ENCODE measurements around the gene LPIN3. TPM values are rescaled to one million over a fixed set of nuclear protein-coding genes. Genes with fewer than 3 reads are reported as not detected.

Gene LPIN3, protein sequence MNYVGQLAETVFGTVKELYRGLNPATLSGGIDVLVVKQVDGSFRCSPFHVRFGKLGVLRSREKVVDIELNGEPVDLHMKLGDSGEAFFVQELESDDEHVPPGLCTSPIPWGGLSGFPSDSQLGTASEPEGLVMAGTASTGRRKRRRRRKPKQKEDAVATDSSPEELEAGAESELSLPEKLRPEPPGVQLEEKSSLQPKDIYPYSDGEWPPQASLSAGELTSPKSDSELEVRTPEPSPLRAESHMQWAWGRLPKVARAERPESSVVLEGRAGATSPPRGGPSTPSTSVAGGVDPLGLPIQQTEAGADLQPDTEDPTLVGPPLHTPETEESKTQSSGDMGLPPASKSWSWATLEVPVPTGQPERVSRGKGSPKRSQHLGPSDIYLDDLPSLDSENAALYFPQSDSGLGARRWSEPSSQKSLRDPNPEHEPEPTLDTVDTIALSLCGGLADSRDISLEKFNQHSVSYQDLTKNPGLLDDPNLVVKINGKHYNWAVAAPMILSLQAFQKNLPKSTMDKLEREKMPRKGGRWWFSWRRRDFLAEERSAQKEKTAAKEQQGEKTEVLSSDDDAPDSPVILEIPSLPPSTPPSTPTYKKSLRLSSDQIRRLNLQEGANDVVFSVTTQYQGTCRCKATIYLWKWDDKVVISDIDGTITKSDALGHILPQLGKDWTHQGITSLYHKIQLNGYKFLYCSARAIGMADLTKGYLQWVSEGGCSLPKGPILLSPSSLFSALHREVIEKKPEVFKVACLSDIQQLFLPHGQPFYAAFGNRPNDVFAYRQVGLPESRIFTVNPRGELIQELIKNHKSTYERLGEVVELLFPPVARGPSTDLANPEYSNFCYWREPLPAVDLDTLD
- total RNA-seq (ENCODE audit: unreplicated experiment): 20.1 TPM
- long read RNA-seq, partial matches to known transcripts: 0 of 26 reads
- long read RNA-seq, other reads (novel, unspliced or antisense): 26 of 26 reads

DNA sequence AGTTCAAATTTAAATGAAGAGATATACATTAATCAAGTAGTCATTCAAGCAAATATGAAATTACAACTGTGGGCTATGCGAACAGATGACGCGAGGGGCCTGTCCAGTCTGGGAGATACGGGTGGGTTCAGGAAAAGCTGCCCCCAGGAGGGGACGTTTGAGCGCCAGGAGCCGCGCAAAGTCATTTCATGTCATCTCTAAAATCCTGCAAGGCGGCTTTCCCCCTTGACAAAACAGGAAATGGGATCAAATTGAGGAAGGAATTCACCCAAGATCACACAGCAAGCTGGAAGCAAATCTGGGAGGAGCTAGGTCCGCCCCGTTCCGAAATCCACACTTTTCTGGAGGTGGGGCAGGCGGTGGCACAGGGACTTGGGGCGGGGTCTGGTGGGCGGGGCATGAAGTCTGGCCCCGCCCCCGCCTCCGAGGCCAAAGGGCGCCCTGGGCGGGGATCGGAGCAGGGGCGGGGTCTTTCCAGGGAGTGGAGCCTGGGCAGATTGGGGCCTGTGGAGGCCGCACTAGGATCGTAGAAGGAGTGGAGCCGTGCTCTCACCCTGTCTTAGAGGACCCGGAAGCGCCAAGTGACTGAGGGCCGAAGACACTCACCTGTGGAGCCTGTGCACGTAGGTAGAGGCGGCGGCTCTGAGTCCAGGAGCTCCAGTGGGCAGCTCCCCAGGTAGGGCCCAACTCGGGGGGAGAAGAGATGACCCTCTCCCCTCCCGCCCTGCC is at the start of gene LPIN3:
LPIN3 (plus strand) TSS at position 495 of the 729 bp plus-strand sequence. CDS start 4,983 bp downstream, outside the sequence.
- Mint-ChIP-seq H3K36me3 (ENCODE audit: low read depth, unreplicated experiment) (no peaks in the 10 kb centered on the region), H3K4me1 (ENCODE audit: unreplicated experiment) (peaks cover 13% of the 10 kb centered on the region), H3K9me3 (ENCODE audit: unreplicated experiment) (no peaks in the 10 kb centered on the region), H3K27ac (ENCODE audit: unreplicated experiment) (peak within 1 kb of the TSS; percentile 70), H3K4me3 (ENCODE audit: unreplicated experiment) (peak within 1 kb of the TSS; percentile 90), H3K27me3 (ENCODE audit: unreplicated experiment) (peaks cover 7% of the 10 kb centered on the region)
- peak; percentile 90 for DNase-seq (ENCODE audit: low spot score)
- TF ChIP-seq CTCF (IDR thresholded peaks at IDR 0.05; ENCODE audit: unreplicated experiment): peak; percentile 62

DNA sequence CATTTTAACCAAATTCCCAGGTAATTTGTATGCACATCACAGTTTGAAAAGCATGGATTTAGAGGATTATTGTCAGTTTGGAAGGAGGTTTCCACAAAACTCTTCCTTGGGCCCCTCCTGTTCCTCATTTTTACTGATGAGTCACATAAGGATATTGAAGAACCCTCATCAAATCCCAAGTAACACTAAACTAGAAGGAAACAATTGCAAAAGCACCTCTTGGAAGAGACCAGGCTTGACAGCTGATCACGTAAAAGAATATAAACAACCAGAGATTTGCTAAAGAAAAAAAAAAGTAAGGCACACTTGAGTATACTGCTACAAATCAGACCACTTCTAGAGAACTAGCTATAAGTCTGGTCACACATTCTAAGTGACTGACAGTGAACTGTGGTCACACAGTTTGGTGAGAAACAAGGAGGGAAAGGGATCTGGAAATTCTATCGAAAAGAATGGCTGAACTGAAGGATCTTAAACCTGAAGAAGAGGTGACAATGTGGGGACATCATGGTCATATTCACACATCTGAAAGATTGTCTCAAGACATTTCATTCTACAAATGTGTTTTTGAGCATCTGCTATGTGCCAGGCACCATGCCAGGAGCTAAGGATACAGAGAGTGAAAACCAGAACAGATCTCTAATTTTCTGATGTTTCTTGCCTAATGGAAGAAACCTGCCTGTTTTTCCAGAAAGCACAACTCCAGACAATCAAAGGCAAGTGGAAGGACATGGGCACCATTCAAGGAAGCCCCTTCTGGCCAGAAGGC is 47.2 kb upstream of the LPIN3 start:
- no peak for DNase-seq (ENCODE audit: low spot score)
- no peak overlapping the region for H3K27ac Mint-ChIP-seq (ENCODE audit: unreplicated experiment)
- no peak for TF ChIP-seq CTCF (IDR thresholded peaks at IDR 0.05; ENCODE audit: unreplicated experiment)
- H3K36me3 Mint-ChIP-seq (ENCODE audit: low read depth, unreplicated experiment): no peaks in the 10 kb centered on the region
- H3K9me3 Mint-ChIP-seq (ENCODE audit: unreplicated experiment): no peaks in the 10 kb centered on the region
- no peak overlapping the region for H3K4me3 Mint-ChIP-seq (ENCODE audit: unreplicated experiment)
- H3K4me1 Mint-ChIP-seq (ENCODE audit: unreplicated experiment): peaks cover 7% of the 10 kb centered on the region
- H3K27me3 Mint-ChIP-seq (ENCODE audit: unreplicated experiment): no peaks in the 10 kb centered on the region

DNA sequence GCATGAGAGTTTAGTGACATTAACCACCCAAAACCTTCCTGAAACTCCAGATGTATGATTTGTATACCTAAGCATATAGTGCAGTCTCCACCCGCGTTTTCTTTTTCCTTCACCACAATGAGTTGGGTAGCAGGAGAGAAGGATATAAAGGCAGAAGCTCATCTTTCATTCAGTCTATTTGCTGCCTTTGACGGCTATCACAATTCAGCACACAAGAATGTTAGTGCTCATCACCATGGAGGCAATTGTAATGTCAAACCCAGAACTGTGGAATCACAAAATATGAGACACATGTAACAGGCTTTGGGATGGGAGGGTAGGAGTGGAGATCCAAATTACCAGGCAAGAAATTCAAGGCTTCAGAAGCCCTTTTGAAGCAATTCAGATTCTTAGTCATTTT is 40.7 kb upstream of the LPIN3 start:
- Mint-ChIP-seq H3K9me3 (ENCODE audit: unreplicated experiment) (no peaks in the 10 kb centered on the region), H3K27ac (ENCODE audit: unreplicated experiment) (peak overlapping the region; percentile 17), H3K4me1 (ENCODE audit: unreplicated experiment) (peaks cover 7% of the 10 kb centered on the region), H3K36me3 (ENCODE audit: low read depth, unreplicated experiment) (no peaks in the 10 kb centered on the region), H3K27me3 (ENCODE audit: unreplicated experiment) (no peaks in the 10 kb centered on the region), H3K4me3 (ENCODE audit: unreplicated experiment) (no peak overlapping the region)
- no peak for TF ChIP-seq CTCF (IDR thresholded peaks at IDR 0.05; ENCODE audit: unreplicated experiment)
- no peak for DNase-seq (ENCODE audit: low spot score)

DNA sequence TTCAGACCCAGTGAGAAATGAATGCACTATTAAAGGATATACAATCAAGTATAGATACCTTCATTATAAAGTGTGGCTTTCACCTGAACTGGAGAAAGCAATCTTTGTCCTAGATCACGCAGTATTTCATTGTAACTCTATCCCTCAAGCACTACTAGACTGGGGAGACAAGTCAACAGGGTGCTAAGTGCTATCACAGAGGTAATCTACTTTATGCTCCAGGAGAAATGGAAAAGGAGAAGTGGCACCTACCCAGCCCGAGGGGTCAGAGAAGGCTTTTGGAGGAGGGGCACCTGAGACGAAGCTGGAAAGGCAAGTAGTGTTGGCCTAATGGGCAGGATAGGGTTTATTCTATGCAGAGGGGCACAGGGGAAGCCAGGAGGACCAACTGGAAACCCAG is 40.2 kb upstream of the LPIN3 start:
- no peak for TF ChIP-seq CTCF (IDR thresholded peaks at IDR 0.05; ENCODE audit: unreplicated experiment)
- Mint-ChIP-seq H3K27ac (ENCODE audit: unreplicated experiment) (no peak overlapping the region), H3K27me3 (ENCODE audit: unreplicated experiment) (no peaks in the 10 kb centered on the region), H3K4me1 (ENCODE audit: unreplicated experiment) (peaks cover 7% of the 10 kb centered on the region), H3K4me3 (ENCODE audit: unreplicated experiment) (peak overlapping the region; percentile 38), H3K36me3 (ENCODE audit: low read depth, unreplicated experiment) (no peaks in the 10 kb centered on the region), H3K9me3 (ENCODE audit: unreplicated experiment) (no peaks in the 10 kb centered on the region)
- DNase-seq (ENCODE audit: low spot score): no peak

All from endothelial cell (in vitro differentiated cells).